GM12873 (cell line): ENCODE results near the gene TJAP1.

ENCODE experiments used
- TF ChIP-seq, protein P1 (sequence below): IDR thresholded peaks from 2 replicates; pipeline ENCODE4 v1.5.1; 2012; ENCODE audit warnings: low read depth, mild to moderate bottlenecking, moderate library complexity, low read length, control low read depth; ENCODE audit not compliant: insufficient read depth; ENCODE audit errors: missing control alignments

The TJAP1 gene

DNA sequence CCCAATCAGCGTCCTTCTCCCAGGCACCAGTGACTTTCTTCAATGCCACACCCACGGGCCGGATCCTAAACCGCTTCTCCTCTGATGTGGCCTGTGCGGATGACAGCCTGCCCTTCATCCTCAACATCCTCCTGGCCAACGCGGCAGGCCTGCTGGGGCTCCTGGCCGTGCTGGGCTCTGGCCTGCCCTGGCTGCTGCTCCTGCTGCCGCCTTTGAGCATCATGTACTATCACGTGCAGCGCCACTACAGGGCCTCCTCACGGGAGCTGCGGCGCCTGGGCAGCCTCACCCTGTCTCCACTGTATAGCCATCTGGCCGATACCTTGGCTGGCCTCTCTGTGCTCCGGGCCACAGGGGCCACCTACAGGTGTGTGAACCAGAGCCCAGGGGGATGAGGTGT lies 31.8 kb upstream of the TJAP1 start:
- TF ChIP-seq, protein P1, sequence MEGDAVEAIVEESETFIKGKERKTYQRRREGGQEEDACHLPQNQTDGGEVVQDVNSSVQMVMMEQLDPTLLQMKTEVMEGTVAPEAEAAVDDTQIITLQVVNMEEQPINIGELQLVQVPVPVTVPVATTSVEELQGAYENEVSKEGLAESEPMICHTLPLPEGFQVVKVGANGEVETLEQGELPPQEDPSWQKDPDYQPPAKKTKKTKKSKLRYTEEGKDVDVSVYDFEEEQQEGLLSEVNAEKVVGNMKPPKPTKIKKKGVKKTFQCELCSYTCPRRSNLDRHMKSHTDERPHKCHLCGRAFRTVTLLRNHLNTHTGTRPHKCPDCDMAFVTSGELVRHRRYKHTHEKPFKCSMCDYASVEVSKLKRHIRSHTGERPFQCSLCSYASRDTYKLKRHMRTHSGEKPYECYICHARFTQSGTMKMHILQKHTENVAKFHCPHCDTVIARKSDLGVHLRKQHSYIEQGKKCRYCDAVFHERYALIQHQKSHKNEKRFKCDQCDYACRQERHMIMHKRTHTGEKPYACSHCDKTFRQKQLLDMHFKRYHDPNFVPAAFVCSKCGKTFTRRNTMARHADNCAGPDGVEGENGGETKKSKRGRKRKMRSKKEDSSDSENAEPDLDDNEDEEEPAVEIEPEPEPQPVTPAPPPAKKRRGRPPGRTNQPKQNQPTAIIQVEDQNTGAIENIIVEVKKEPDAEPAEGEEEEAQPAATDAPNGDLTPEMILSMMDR = no peak

DNA sequence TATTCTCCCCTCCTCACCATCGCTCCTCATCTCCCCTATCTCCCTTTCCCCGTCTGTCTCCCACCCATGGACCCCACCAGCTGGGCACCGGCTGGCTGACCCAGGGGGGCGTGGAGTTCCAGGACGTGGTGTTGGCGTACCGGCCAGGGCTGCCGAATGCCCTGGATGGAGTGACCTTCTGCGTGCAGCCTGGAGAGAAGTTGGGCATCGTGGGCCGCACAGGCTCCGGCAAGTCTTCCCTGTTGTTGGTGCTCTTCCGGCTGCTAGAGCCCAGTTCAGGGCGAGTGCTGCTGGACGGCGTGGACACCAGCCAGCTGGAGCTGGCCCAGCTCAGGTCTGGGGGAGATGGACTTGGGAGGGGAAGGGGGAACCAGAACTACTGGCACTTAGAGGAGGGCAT lies 29.8 kb upstream of the TJAP1 start:
- TF ChIP-seq, protein P1 = no peak

DNA sequence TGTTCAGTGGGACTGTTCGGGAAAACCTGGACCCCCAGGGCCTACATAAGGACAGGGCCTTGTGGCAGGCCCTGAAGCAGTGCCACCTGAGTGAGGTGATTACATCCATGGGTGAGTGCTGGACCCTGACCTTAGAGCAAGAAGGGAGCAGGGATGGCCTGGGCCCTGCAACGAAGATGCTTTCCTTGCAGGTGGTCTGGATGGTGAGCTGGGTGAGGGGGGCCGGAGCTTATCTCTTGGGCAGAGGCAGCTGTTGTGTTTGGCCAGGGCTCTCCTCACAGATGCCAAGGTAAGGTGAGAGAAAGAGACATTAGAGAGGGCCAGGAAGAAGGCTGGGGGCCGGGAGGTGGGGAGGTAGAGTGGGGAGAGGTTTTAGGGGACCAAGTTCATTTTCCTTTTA lies 28.5 kb upstream of the TJAP1 start:
- TF ChIP-seq, protein P1 = no peak

DNA sequence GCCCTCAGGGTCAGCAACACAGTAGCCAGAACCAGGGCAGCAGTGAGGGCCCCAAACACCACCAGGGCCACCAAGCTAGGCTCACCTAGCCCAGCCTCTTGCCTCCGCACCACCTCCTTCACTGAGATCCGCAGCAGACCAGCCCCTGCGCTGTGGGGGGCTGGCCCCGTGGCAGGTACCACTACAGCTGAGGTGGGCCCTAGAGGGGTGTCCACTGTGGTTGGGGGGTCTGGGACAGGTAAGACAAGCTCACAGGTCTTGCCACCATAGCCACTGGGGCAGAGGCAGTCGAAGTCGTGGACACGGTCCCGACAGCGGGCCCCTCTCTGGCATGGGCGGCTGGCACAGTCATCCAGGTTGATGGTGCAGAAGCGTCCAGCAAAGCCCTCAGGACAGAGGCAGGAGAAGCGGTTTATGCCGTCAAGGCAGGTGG lies 26.7 kb upstream of the TJAP1 start:
- TF ChIP-seq, protein P1 = no peak

DNA sequence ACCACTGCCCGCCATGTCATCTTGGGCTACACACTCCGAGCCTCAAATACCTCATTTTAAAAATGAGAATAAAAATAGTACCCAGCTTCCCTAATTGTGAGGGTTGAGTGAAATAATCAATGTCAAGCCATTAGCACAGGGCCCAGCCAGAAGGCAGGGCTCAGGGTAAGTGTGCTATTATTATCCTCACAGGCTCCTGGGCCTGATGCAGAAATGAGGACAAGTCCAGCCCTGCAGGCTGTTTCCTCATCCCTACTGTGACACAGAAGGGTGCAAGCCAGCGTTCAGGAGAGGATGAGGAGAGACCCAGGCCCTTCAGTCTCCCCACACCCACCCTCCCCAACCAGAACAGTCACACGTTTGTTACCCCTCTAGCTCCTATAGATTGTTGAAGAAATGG lies 26.0 kb upstream of the TJAP1 start:
- TF ChIP-seq, protein P1 = no peak

DNA sequence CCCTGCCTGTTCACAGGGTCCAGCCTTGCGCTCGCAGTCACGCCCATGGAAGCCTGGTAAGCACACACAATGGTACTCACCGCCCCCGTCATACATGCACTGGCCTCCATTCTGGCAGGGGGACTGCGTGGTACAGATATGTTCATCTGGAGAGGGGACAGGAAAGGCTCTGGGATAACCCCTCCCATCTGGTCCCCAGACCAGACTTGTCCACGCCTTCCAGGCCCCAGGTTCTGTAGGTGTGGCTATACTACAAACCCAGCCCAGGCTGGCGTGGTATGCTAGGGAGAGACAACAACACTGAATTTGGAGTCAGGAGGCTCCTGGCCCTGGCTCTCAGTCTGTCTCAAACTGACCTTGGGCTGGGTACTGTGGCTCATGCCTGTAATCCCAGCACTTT lies 25.4 kb upstream of the TJAP1 start:
- TF ChIP-seq, protein P1 = no peak

DNA sequence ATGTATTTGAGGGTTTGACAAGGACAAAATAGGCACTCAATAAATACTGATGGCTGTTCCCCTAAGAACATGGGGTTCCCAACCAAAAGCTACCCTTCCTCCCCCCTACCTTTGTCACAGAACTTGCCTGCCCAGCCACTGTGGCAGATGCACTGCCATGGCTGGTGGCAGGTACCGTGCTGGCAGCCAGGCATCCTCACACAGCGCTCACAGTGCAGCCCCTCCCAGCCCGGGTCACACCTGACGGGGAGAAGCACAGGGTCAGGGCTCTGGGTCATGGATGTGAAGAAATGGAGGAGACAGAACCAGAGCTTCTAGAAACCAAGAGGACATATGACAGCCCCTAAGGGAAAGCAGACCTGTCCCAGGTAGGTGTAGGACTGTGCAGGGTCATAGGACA lies 24.5 kb upstream of the TJAP1 start:
- TF ChIP-seq, protein P1 = no peak
